ENCODE data around the gene CATSPERD.

Gene CATSPERD

DNA sequence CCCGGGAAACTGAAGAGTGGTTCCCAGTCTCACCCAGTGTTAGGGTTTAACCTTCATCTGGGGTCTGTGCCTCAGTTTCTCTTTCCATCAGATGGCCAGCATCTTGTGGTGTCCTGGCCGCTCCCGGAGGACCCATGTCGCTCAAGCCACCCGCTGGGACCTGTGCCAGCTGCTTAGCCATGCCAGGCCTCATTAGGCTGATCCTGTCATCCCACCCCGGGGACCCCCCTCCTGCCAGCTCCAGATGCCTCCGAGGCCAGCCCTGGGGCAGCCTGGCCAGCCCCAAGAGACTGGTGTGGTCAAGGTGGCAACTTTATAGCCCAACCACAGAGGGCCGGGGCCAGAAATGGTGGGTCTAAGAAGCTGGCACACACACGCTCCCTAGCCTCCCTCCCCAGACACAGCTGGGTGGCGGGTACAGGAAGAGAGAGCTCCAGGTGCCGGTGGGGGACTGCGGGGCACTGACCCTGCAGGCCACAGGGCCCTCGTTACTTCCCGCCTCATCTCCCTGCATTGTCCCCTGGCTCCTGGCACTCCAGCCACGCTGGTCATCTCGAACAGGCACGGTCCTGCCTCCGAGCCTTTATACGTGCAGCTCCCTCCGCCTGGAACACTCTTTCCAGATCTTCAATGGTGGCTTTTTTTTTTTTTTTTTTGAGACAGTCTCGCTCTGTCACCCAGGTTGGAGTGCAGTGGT, 87.8 kb downstream of the CATSPERD start:
- no peak for DNase-seq

DNA sequence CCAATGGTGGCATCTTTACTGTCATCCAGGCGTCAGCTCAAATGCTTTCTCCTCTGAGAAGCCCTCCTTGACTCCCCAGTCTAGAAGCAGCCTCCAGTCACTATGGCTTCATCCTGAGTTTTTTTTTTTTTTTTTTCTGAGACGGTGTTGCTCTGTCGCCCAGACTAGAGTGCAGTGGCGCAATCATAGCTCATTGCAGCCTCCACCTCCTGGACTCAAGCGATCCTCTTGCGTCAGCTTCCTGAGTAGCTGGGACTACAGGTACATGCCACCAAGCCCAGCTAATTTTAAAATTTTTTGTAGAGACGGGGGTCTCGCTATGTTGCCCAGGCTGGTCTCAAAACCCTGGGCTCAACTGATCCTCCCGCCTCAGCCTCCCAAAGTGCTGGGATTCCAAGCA, 88.6 kb downstream of the CATSPERD start:
- DNase-seq: no peak

DNA sequence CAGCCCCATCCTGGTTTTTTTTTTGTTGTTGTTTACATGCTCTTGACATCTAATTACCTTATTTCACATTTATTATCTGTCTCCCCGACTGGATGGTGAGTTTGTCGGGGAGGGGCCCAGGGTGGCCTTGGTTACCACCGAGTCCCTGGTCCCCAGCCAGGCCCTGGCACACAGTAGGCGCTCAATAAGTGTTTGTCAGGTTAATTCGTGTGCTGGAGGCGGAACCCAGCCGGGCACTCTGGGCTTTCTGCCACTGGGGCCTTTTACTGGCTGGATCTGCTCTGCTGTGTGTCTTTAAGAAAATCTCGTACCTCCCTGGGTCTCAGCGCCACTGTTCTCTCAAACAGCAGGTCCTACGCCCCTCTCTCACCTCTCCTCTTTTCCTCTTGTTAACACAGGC, 89.0 kb downstream of the CATSPERD start:
- no peak for DNase-seq

DNA sequence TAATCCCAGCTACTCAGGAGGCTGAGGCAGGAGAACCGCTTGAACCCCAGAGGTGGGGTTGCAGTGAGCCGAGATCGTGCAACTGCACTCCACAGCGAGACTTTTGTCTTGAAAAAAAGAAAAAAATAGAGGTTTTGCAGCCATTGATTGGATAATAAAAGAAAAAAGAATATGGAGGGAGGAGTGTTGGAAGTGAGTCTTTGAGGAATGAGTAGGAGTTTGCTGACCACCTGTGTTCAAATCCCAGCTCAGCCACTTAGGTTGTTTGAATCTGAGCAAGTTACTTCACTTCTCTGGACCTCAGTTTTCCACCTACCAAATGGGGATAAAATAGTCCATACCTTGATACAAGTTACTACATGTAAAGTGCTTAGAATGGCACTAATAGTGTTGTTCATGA, 90.7 kb downstream of the CATSPERD start:
- no peak for DNase-seq

DNA sequence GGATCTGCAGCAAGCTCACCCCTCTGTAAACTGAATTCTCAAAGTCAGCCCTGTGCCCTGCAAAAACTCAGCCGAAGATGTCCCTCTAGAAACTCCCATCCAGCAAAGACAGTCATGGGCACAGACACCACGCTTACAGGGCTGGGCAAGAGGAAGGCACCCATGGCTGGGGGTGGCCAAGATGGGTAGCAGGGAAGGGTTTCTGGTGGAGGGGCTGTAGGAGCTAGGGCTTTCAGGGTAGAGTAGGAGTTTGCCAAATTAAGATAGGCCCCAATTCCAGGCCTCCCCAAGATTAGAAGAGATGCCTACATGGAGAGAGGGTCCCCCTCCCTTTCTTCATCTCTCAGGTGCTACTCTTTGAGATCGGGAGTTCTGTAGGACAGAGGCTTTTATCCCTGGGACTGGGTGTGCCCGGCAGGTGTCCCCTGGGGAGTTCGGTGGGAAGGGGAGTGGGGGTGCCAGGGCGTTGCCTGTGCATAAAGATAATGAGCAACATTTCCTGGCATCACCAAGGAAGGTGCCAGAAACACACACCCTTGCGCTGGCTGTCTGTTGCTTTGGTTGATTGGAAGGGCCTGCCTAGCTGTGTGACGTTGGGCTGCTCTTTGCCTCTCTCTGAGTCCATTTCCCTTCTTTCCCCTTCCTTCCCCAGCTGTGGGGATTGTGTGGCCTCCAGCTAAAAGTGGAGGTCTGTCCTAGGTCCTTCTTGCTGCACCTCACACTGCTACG, 93.8 kb downstream of the CATSPERD start:
- no peak for DNase-seq

DNA sequence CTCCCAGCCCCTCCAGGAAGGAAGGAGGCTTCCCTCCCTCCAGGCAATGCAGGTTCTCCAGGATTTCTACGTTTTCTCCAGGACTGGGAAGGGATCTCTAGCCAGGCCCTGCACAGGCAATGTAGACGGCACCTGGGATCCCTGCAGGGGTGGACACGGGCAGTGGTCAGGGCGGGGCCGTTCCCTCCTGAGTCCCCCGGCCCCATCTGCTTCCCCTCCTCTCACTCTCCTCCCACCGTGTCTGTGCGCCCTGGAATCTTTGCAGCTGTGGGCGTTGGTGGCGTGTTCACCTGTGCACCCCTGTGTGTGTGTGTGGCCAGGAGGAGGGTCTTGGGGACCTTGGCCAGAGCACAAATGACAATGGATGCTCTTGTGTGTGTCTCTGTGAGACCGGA, 94.4 kb downstream of the CATSPERD start:
- no peak for DNase-seq

DNA sequence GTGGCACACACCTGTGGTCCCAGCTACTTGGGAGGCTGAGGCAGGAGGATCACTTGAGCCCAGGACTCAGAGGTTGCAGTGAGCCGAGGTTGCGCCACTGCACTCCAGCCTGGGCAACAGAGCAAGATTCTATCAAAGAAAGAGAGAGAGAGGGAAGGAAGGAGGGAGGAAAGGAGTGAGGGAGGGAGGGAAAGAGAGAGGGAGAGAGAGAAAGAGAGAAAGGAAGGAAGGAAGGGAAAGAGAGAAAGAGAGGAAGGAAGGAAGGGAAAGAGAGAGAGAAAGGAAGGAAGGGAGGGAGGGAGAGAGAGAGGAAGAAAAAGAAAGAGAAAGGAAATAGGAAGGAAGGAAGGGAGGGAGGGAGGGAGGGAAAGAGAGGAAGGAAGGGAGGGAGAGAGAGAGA, 96.8 kb downstream of the CATSPERD start:
- DNase-seq: no peak

DNA sequence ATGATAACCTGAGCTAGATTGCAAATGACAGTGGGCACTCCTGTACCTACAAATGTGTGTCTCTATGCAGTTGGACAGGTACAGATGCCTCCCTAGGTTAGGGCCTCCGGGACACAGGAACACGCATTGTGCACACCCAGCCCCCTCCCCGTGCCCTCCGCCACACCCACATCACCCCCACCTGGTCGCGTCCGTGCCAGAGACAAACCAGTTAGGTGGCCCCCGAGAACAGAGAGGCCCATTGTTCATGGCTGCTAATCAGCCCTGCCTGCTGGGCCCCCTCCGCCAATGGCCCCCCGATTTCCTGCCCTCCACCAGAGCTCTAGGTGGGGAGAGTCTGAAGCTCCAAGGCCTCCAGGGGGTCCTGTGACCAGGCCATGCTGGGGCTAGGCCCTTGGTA, 98.2 kb downstream of the CATSPERD start:
- DNase-seq: no peak

DNA sequence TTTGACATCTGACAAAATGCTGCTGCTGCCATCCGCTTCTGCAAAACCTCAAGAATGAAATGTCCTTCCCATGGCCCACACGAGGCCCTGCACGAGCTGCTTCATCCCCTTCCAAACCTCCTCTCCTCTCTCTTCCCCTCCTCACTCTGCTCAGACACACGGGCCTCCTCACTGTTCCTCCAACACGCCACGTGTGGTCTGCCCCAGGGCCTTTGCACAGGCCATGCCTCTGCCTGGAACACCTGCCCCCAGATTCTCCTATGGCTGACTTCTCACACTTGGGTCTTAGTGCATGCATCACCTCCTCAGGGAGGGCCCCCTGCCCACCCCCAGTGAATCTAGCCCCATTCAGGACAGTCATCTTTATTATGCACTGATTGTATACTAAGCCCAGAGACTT, 100.3 kb downstream of the CATSPERD start:
- DNase-seq: no peak

DNA sequence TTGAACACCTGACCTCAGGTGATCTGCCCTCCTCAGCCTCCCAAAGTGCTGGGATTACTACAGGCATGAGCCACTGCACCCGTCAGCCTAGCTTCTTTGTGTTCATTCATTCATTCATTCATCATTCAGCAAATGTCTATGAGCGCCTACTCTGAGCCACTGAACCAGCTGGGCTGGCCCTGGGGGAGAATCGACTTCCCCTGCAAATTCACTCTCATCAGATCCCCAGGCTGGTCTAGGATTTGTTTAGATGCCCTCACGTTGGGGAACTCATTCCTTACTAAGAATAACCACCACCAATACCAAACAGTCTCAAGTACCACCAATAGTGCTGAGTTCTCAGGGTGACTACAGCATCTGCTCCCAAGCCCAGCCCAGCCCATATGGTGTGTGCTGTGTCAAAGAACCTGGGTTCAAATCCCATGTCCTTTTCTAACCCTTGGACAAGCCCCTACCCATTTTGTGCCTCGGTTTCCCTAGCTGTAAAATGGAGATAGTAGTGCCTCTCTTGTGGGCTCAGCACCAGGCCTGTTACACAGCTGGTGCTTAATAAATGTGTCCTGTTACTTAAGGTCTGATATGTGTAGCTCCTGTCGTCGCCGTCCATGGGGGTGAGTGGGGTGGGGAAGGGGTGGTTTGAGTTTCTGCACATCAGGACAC, 101.2 kb downstream of the CATSPERD start:
- no peak for DNase-seq

DNA sequence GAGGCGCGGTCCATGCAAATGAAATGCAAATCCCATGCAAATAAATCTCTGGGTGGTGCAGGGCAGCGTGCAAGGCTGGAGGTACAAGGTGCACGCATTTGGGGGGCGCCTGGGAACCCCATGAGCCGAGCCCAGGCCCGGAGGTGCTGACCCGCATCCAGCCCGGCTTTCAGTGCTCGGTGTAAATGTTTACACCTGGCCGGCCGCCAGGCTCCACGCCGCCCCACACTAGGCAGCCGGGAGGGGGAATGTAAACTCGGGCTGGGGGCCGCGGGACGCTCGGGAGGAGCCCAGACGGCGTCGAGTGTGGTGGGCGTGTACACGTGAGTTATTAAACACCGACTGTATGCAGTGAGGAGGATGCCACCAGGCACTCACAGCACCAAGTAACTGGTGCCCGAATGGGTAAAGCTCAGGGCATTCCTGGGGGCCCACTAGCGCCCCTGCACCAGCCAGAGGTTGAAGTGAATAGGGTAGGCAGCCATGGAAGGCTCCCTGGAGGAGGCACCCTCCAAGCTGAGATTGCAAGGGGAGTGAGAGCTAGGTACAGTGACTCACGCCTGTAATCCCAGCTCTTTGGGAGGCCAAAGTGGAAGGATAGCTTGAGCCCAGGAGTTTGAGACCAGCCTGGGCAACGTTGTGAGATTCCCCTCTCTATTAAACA, 101.9 kb downstream of the CATSPERD start:
- DNase-seq: no peak

DNA sequence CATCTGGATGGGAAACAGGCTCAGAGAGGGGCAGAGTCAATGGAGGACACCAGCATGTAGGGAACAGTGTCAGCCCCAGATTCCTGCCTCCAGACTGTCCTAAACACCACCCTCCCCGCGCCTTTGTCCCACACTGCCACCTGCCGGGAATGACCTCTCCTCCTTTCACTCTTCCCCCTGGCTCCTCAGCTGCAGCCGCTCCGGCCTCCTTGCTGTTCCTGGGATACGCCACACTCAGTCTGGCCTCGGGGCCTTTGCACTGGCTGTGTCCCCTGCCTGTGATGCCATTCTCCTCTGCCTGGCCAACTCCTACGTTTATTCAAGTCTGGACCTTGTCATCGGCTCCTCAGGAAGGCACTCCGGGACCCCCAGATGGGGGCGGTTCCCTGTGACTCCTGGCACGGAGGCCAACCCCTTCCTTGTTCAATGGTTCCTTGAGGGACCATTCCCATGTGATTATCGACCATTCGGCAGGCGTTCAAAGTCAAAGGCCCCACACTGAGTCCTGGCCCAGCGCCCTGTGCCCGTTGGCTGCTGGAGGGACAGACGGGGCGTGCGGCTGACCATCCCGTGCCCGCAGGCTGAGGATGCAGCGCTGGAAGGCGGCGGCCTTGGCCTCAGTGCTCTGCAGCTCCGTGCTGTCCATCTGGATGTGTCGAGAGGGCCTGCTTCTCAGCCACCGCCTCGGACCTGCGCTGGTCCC, 103.3 kb downstream of the CATSPERD start:
- no peak for DNase-seq

DNA sequence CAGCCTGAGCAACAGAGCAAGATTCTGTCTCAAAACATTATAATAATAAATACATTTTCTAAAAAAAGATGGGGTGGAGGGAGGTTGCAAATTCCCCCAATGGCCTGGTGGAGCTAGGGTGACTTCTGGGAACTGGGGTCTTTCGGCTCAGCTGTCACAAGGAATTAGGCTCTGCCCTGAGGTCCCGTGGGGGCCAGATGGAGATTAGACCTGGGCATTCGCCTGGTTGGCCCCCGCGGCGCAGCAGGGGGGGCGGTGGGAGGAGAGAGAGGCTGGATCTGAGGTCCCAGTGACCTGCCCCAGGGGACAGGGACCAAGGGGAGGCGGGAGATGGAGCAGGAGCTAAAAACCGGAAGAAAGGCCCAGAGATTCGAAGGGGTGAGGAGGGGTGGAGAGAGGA, 104.3 kb downstream of the CATSPERD start:
- DNase-seq: no peak

DNA sequence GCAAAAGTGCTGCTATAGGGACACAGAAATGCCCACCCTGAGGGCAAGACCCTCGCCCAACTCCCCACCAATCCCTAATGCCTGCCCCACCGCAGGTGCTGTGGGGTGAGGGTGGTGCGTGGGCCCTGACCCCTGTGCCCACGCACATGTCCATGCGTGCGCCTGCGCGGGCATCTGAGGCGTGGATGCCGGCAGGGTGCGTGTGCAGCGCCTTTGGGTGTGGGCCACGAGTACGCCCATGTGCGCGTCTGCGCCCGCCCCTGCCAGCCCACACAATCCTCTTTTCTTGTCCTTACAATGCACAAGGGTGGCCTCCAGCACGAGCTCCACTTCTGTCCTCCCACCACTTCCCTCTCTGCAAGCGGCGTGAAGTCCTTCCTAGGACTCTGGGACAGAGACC, 104.7 kb downstream of the CATSPERD start:
- peak in 1 of 2 donors; percentile 8 for DNase-seq

DNA sequence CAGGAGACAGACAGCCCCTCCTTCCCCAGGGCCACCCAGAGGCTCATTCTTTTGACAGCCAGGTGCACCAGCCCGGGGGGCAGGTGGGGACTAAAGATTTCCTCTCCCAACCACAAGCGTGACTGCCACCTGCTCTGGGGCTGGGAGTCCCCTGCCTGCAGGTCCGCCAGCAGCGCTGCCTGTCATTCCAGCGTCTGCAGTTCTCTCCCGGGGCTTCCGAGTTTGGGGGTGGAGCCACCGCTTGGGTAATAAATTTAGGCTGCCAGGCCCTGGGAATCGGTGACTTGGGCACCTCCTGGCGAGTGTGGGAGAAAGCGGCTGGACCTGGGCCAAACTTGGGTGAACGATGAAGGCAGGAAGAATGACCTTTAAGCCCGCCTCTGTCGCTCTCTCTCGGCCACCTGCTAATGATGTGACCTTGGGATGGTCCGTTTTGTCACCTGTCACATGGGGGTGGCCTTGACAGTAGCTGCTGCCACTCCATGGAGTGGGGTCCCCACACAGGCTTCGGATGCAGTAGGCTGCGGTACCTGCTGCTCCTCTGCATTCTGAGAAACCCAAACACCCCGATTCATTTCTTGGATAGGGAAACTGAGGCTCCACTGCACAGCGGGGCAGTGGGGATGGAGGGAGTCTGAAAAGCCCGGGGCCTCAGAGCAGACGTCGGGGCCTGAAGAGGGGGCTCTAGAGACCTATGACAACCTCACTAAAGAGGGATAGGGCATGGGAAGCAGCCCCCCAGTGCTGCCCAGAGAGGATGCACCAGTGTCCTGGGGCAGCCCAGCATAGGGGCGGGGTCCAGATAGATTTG, 106.3 kb downstream of the CATSPERD start:
- DNase-seq: peak; percentile 21 to 40

DNA sequence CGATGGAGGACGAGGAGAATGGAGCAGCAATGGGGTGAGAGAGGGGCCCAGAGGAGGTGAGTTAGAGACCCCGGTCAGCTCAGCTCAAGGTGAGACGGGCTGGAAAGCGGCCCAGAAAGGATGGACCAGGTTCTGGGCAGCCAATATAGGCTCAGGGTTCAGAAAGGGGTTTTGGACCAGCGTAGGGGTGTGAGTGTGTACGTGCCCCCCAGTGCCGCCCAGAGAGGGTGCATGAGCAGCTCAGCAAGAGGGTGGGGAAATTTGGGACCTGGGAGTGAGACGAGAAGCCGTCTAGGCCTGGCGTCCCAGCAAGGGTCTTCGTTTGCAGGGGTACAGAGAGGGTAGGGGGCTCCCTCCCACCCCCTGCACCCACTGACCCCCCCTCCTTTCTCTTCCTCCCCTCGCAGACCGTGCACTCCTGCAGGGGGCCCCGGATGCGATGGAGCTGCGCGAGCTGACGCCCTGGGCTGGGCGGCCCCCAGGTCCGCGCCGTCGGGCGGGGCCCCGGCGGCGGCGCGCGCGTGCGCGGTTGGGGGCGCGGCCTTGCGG, 107.0 kb downstream of the CATSPERD start:
- no peak for DNase-seq

DNA sequence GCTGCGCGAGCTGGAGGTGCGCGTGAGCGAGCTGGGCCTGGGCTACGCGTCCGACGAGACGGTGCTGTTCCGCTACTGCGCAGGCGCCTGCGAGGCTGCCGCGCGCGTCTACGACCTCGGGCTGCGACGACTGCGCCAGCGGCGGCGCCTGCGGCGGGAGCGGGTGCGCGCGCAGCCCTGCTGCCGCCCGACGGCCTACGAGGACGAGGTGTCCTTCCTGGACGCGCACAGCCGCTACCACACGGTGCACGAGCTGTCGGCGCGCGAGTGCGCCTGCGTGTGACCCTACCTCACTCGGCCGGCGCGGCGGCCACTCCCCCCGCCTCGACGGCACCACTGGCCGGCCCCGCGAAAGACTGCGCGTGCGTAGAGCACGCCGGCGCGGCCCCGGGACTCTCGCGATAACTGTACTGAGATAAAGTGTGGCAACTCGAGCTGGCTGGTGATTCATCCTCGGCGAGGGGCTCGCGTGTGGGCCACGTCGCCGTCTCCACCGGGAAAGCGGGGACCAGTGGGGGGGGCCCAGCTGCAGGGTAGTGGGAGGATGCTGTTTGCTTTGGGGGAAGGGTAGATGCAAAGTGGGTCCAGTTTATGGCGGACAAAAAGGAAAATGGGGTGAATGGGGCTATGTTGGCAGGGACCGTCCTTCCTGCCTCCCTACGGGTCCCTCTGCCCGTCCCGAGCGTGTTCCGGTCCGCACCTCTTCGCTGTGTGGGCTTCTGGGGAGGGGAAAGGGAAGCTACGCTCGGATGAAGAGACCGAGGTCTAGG, 107.6 kb downstream of the CATSPERD start:
- peak; percentile 88 to 97 for DNase-seq

Measured in inflammatory macrophage treated with lipopolysaccharide for 1 hour (primary cell).